ENCODE measurements around the gene DCK.

Gene DCK

GRCh38 chr4:70976252-70976651 lies 17.2 kb upstream of the DCK start:
- TF ChIP-seq EGR1 (IDR thresholded peaks at IDR 0.05), result no peak
- TF ChIP-seq FOXM1 (IDR thresholded peaks at IDR 0.05; ENCODE audit: borderline replicate concordance, low read depth), result no peak
- TF ChIP-seq TCF12 (IDR thresholded peaks at IDR 0.05; ENCODE audit: low read depth), result no peak
- TF ChIP-seq CEBPB (IDR thresholded peaks at IDR 0.05), result no peak
- no peak for TF ChIP-seq CREB1 (IDR thresholded peaks at IDR 0.05; ENCODE audit: low read depth)
- TF ChIP-seq MAX (IDR thresholded peaks at IDR 0.05), result no peak
- TF ChIP-seq RAD21 (IDR thresholded peaks at IDR 0.05; ENCODE audit: low read depth), result no peak
- no peak for TF ChIP-seq USF1 (IDR thresholded peaks at IDR 0.05)
- no peak for TF ChIP-seq TAF1 (IDR thresholded peaks at IDR 0.05; ENCODE audit: low read depth)
- TF ChIP-seq EP300 (IDR thresholded peaks at IDR 0.05; ENCODE audit: borderline replicate concordance), result no peak
- no peak for TF ChIP-seq YY1 (IDR thresholded peaks at IDR 0.05; ENCODE audit: low read depth)

- no peak for TF ChIP-seq MAX (IDR thresholded peaks at IDR 0.05)
- TF ChIP-seq CEBPB (IDR thresholded peaks at IDR 0.05), result no peak
- no peak for TF ChIP-seq TAF1 (IDR thresholded peaks at IDR 0.05; ENCODE audit: low read depth)
- TF ChIP-seq YY1 (IDR thresholded peaks at IDR 0.05; ENCODE audit: low read depth), result no peak
- TF ChIP-seq TEAD4 (IDR thresholded peaks at IDR 0.05), result no peak
- no peak for TF ChIP-seq REST (IDR thresholded peaks at IDR 0.05; ENCODE audit: low read depth)
- no peak for TF ChIP-seq FOXM1 (IDR thresholded peaks at IDR 0.05; ENCODE audit: borderline replicate concordance, low read depth)
- TF ChIP-seq USF1 (IDR thresholded peaks at IDR 0.05), result no peak
- no peak for TF ChIP-seq CREB1 (IDR thresholded peaks at IDR 0.05; ENCODE audit: low read depth)
- TF ChIP-seq RAD21 (IDR thresholded peaks at IDR 0.05; ENCODE audit: low read depth), result no peak
- no peak for TF ChIP-seq EGR1 (IDR thresholded peaks at IDR 0.05)
- TF ChIP-seq EP300 (IDR thresholded peaks at IDR 0.05; ENCODE audit: borderline replicate concordance), result no peak
- TF ChIP-seq NFIC (IDR thresholded peaks at IDR 0.05), result no peak
- TF ChIP-seq ZBTB7A (IDR thresholded peaks at IDR 0.05; ENCODE audit: low read depth), result no peak
- no peak for TF ChIP-seq TCF12 (IDR thresholded peaks at IDR 0.05; ENCODE audit: low read depth)
Measured at GRCh38 chr4:70979445-70980008, 13.9 kb upstream of the DCK start.

GRCh38 chr4:70980196-70980595 lies 13.3 kb upstream of the DCK start:
- TF ChIP-seq TAF1 (IDR thresholded peaks at IDR 0.05; ENCODE audit: low read depth), result no peak
- TF ChIP-seq NFIC (IDR thresholded peaks at IDR 0.05), result no peak
- TF ChIP-seq TEAD4 (IDR thresholded peaks at IDR 0.05), result no peak
- no peak for TF ChIP-seq CREB1 (IDR thresholded peaks at IDR 0.05; ENCODE audit: low read depth)
- no peak for TF ChIP-seq YY1 (IDR thresholded peaks at IDR 0.05; ENCODE audit: low read depth)
- TF ChIP-seq FOXM1 (IDR thresholded peaks at IDR 0.05; ENCODE audit: borderline replicate concordance, low read depth), result no peak
- TF ChIP-seq EGR1 (IDR thresholded peaks at IDR 0.05), result no peak
- TF ChIP-seq EP300 (IDR thresholded peaks at IDR 0.05; ENCODE audit: borderline replicate concordance), result no peak
- no peak for TF ChIP-seq RAD21 (IDR thresholded peaks at IDR 0.05; ENCODE audit: low read depth)
- TF ChIP-seq ZBTB7A (IDR thresholded peaks at IDR 0.05; ENCODE audit: low read depth), result no peak
- no peak for TF ChIP-seq REST (IDR thresholded peaks at IDR 0.05; ENCODE audit: low read depth)
- no peak for TF ChIP-seq USF1 (IDR thresholded peaks at IDR 0.05)
- no peak for TF ChIP-seq MAX (IDR thresholded peaks at IDR 0.05)
- TF ChIP-seq CEBPB (IDR thresholded peaks at IDR 0.05), result no peak
- no peak for TF ChIP-seq TCF12 (IDR thresholded peaks at IDR 0.05; ENCODE audit: low read depth)

- TF ChIP-seq REST (IDR thresholded peaks at IDR 0.05; ENCODE audit: low read depth) (no peak), NFIC (IDR thresholded peaks at IDR 0.05) (no peak)
Measured at GRCh38 chr4:70984106-70984505, 9.3 kb upstream of the DCK start.
